GM10266 (cell line): ENCODE data around the gene HOXC11.
A peak's percentile ranks its signal among the peaks of the same experiment; 100 is the strongest.

Experiments
- DNase-seq: peaks from one replicate; pipeline ENCODE4 v3.0.0; 2012; ENCODE audit errors: extremely low spot score
- CTCF ChIP-seq: IDR thresholded peaks from 2 replicates; pipeline ENCODE4 v1.5.1; 2012; ENCODE audit warnings: mild to moderate bottlenecking, low read depth; ENCODE audit not compliant: control insufficient read depth, insufficient read depth; ENCODE audit errors: missing control alignments

Gene HOXC11

GRCh38 chr12:53992377-53992889 is 19.5 kb downstream of the HOXC11 start:
- no peak for DNase-seq
- no peak for TF ChIP-seq CTCF

- no peak for TF ChIP-seq CTCF
Observed at GRCh38 chr12:53993162-53994008, 20.5 kb downstream of the HOXC11 start.

GRCh38 chr12:53994009-53994263 is 21.0 kb downstream of the HOXC11 start:
- DNase-seq, result no peak
- no peak for TF ChIP-seq CTCF

More at GRCh38 chr12:53993162-53994008, 20.5 kb downstream of the HOXC11 start:
- no peak for DNase-seq

GRCh38 chr12:53994264-53995001 is 21.5 kb downstream of the HOXC11 start:
- DNase-seq, result no peak
- TF ChIP-seq CTCF, result no peak

GRCh38 chr12:53995002-53995377 is 22.1 kb downstream of the HOXC11 start:
- DNase-seq, result no peak
- no peak for TF ChIP-seq CTCF

- no peak for TF ChIP-seq CTCF
- peak; percentile 72 for DNase-seq
Observed at GRCh38 chr12:53995378-53996239, 22.7 kb downstream of the HOXC11 start.
